Erythroblast (primary cell): Measurements from ENCODE around the gene KCP.

Experiments
- GATA1 ChIP-seq: IDR thresholded peaks from 2 replicates; pipeline ENCODE4 v1.6.1; 2011; ENCODE audit warnings: low read depth, mild to moderate bottlenecking, control low read depth, low read length, moderate library complexity
- POLR2A ChIP-seq: IDR thresholded peaks from 2 replicates; pipeline ENCODE4 v1.6.1; 2011; ENCODE audit warnings: mild to moderate bottlenecking, low read length

- TF ChIP-seq GATA1, result no peak
- TF ChIP-seq POLR2A, result no peak
Measured at GRCh38 chr7:128872394-128872824, 38.1 kb downstream of the KCP start.
